Measurements from ENCODE around the gene PLPP4. TPM values are rescaled to one million over a fixed set of nuclear protein-coding genes. Genes with fewer than 3 reads are reported as not detected.

PLPP4 gene
- total RNA-seq, 6 experiments from 2014 or later, result 12.2 to 31.1 (median 16.9) TPM

GRCh38 chr10:120517881-120518484 is 61.0 kb downstream of the PLPP4 start:
- H3K27ac Mint-ChIP-seq, result no peak overlapping the region
- H3K27me3 Mint-ChIP-seq (ENCODE audit: insufficient read depth), result peaks cover 2% of the 10 kb centered on the region; the same call in 1 of the 2 replicates
- peaks cover 11% of the 10 kb centered on the region for H3K36me3 Mint-ChIP-seq (ENCODE audit: low read depth)

GRCh38 chr10:120521880-120522279 is 64.9 kb downstream of the PLPP4 start:
- H3K27me3 Mint-ChIP-seq (ENCODE audit: insufficient read depth), result peaks cover 5% of the 10 kb centered on the region; the same call in 1 of the 2 replicates
- no peak overlapping the region for H3K4me3 Mint-ChIP-seq
- no peaks in the 10 kb centered on the region for H3K9me3 Mint-ChIP-seq
- H3K4me1 Mint-ChIP-seq (ENCODE audit: low read depth), result peaks cover 19% of the 10 kb centered on the region
- no peak for DNase-seq
- H3K36me3 Mint-ChIP-seq (ENCODE audit: low read depth), result peaks cover 8% of the 10 kb centered on the region
- H3K27ac Mint-ChIP-seq, result no peak overlapping the region
- no peak for TF ChIP-seq CTCF (IDR thresholded peaks at IDR 0.05)

More at GRCh38 chr10:120517881-120518484, 61.0 kb downstream of the PLPP4 start:
- Mint-ChIP-seq H3K4me1 (ENCODE audit: low read depth) (no peaks in the 10 kb centered on the region; the same call in 1 of the 2 replicates), H3K9me3 (no peaks in the 10 kb centered on the region), H3K4me3 (no peak overlapping the region)
- no peak for DNase-seq
- TF ChIP-seq CTCF (IDR thresholded peaks at IDR 0.05), result no peak

- DNase-seq, result no peak
- Mint-ChIP-seq H3K27me3 (ENCODE audit: insufficient read depth) (peaks cover 3% of the 10 kb centered on the region; the same call in 1 of the 2 replicates), H3K36me3 (ENCODE audit: low read depth) (peaks cover 12% of the 10 kb centered on the region; the same call in 1 of the 2 replicates), H3K27ac (no peak overlapping the region), H3K9me3 (no peaks in the 10 kb centered on the region), H3K4me3 (no peak overlapping the region), H3K4me1 (ENCODE audit: low read depth) (peaks cover 19% of the 10 kb centered on the region)
- TF ChIP-seq CTCF (IDR thresholded peaks at IDR 0.05), result no peak
These were observed 70.7 kb downstream of the PLPP4 start for GRCh38 chr10:120527691-120528090.

GRCh38 chr10:120530699-120531098 is 73.7 kb downstream of the PLPP4 start:
- Mint-ChIP-seq H3K27me3 (ENCODE audit: insufficient read depth) (no peaks in the 10 kb centered on the region; the same call in 1 of the 2 replicates), H3K27ac (no peak overlapping the region), H3K4me3 (no peak overlapping the region), H3K9me3 (no peaks in the 10 kb centered on the region; the same call in 1 of the 2 replicates), H3K36me3 (ENCODE audit: low read depth) (peaks cover 19% of the 10 kb centered on the region; the same call in 1 of the 2 replicates), H3K4me1 (ENCODE audit: low read depth) (peaks cover 17% of the 10 kb centered on the region)
- no peak for TF ChIP-seq CTCF (IDR thresholded peaks at IDR 0.05)
- no peak for DNase-seq

GRCh38 chr10:120538091-120538490 is 81.1 kb downstream of the PLPP4 start:
- Mint-ChIP-seq H3K36me3 (ENCODE audit: low read depth) (peaks cover 7% of the 10 kb centered on the region; the same call in 1 of the 2 replicates), H3K27me3 (ENCODE audit: insufficient read depth) (no peaks in the 10 kb centered on the region; the same call in 1 of the 2 replicates), H3K4me3 (no peak overlapping the region), H3K4me1 (ENCODE audit: low read depth) (peaks cover 7% of the 10 kb centered on the region; the same call in 1 of the 2 replicates), H3K27ac (no peak overlapping the region), H3K9me3 (no peaks in the 10 kb centered on the region; the same call in 1 of the 2 replicates)
- no peak for DNase-seq
- TF ChIP-seq CTCF (IDR thresholded peaks at IDR 0.05), result no peak

Measured in HFFc6 (cell line).